ACC112 (cell line): Measurements from ENCODE around the gene SEC24C.
"Not testable (repeated sequence)": the region's sequence is repeated elsewhere in the genome, so short reads cannot be mapped to it uniquely, and the experiment has no call there.

ENCODE experiments used
- H2AFZ ChIP-seq: fragments of 200-600 bp; sonication (generic); one replicate; pipeline ENCODE4 v1.6.0; 2017; ENCODE audit warnings: antibody characterized with exemption, low read length; ENCODE audit not compliant: unreplicated experiment
- H3K27ac ChIP-seq: fragments of 200-600 bp; sonication (generic); 2 replicates; pipeline ENCODE4 v1.5.1; 2014; ENCODE audit warnings: low read depth, mild to moderate bottlenecking, antibody characterized with exemption, low read length, moderate library complexity
- H3K27me3 ChIP-seq: fragments of 200-600 bp; sonication (generic); 2 replicates; pipeline ENCODE4 v1.6.1; 2014; ENCODE audit warnings: mild to moderate bottlenecking, antibody characterized with exemption, low read length, moderate library complexity, mixed read lengths; ENCODE audit not compliant: insufficient read depth
- H3K36me3 ChIP-seq: fragments of 200-600 bp; sonication (generic); 2 replicates; pipeline ENCODE4 v1.6.1; 2016; ENCODE audit warnings: mild to moderate bottlenecking, antibody characterized with exemption, low read length, moderate library complexity, mixed read lengths; ENCODE audit not compliant: insufficient read depth
- H3K4me1 ChIP-seq: fragments of 200-600 bp; sonication (generic); one replicate; pipeline ENCODE4 v1.6.1; 2016; ENCODE audit warnings: low read length, mixed read lengths; ENCODE audit not compliant: insufficient read depth, unreplicated experiment, control insufficient read depth
- H3K4me3 ChIP-seq: fragments of 200-600 bp; sonication (generic); 2 replicates; pipeline ENCODE4 v1.5.1; 2014; ENCODE audit warnings: mild to moderate bottlenecking, low read depth, low read length
- H3K79me2 ChIP-seq: fragments of 200-600 bp; sonication (generic); one replicate; pipeline ENCODE4 v1.6.0; 2016; ENCODE audit warnings: low read length; ENCODE audit not compliant: control insufficient read depth, unreplicated experiment, insufficient read depth

The SEC24C gene

DNA sequence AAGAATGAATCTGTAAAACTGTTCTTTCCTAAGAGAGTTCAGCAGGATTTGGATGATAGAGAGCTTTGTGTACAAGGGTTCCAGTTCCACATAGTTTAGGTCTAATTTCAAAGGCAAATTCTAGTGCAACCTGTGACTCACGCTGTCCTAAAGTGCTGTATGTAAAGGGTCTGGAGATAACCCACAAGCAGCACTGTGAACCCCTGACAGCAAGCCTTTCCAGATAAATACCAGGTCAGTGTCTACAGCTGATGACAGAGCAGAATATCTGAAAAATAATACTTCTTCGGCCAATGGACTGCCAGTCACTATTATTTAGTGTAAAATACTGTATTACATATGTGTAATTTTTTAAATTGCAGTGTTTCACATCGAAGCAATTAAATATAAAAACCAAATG lies 30.3 kb upstream of the SEC24C start:
- H3K27me3 ChIP-seq, H3K79me2 ChIP-seq, H3K4me3 ChIP-seq, H3K27ac ChIP-seq, H2AFZ ChIP-seq, H3K4me1 ChIP-seq: not testable (repeated sequence)
- peaks cover 14% of the 10 kb centered on the region for H3K36me3 ChIP-seq

DNA sequence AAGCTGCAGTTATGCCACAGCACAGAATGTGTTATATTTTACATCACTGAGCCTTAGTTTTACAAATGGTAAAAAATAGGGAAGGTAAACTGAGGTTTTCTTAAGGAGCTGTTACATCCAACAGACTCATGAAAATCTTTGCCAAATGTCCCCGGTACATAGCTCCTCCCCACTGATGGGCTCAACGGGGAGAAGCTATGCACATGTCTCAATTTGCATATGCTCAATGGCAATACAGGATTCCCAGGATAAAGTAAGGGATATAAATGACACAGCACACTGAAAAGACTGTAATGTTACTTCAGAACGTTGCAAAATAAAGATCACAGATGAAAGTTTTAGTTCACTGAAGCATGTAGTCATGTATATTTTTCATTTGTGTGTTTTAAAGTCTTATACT lies 29.7 kb upstream of the SEC24C start:
- not testable (repeated sequence) for H3K4me3 ChIP-seq, H3K4me1 ChIP-seq, H3K79me2 ChIP-seq, H2AFZ ChIP-seq, H3K27me3 ChIP-seq, H3K27ac ChIP-seq
- peaks cover 14% of the 10 kb centered on the region for H3K36me3 ChIP-seq

GRCh38 chr10:73715179-73716156 lies 28.7 kb upstream of the SEC24C start:
- H3K27me3 ChIP-seq, H2AFZ ChIP-seq, H3K4me3 ChIP-seq, H3K4me1 ChIP-seq, H3K79me2 ChIP-seq, H3K27ac ChIP-seq: not testable (repeated sequence)
- peaks cover 14% of the 10 kb centered on the region for H3K36me3 ChIP-seq

GRCh38 chr10:73716251-73716650 lies 27.9 kb upstream of the SEC24C start:
- Histone ChIP-seq H3K36me3 (peaks cover 14% of the 10 kb centered on the region), H3K27ac (no peak overlapping the region), H3K27me3 (no peaks in the 10 kb centered on the region), H3K79me2 (no peaks in the 10 kb centered on the region), H2AFZ (no peak overlapping the region), H3K4me3 (no peak overlapping the region), H3K4me1 (peaks cover 6% of the 10 kb centered on the region)

GRCh38 chr10:73717556-73717955 lies 26.6 kb upstream of the SEC24C start:
- no peak overlapping the region for H3K27ac ChIP-seq
- peaks cover 14% of the 10 kb centered on the region for H3K36me3 ChIP-seq

DNA sequence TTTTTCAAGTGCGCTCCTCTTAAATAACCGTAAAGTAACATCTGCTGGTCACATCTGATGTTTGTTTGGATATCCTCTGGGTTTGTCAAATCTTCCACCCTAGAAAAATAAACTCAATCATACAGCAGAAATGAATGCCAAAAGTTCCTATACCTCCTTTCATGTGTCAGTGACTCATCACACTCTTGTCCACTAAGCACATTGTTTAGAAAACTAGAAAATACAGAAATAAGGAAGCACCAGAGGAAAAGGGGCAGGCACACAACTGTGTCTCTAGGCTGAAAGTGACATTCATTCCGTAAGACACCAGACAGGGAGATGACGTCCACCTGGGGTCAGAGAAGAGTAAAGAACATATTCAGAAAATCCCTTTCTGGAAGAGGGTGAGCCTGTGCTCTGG lies 23.6 kb upstream of the SEC24C start:
- not testable (repeated sequence) for H3K27ac ChIP-seq, H3K79me2 ChIP-seq, H3K27me3 ChIP-seq, H3K4me3 ChIP-seq, H2AFZ ChIP-seq, H3K4me1 ChIP-seq
- H3K36me3 ChIP-seq = peaks cover 14% of the 10 kb centered on the region

More at GRCh38 chr10:73717556-73717955, 26.6 kb upstream of the SEC24C start:
- no peak overlapping the region for H3K4me3 ChIP-seq
- no peaks in the 10 kb centered on the region for H3K27me3 ChIP-seq
- peaks cover 6% of the 10 kb centered on the region for H3K4me1 ChIP-seq
- H3K79me2 ChIP-seq = no peaks in the 10 kb centered on the region
- H2AFZ ChIP-seq = no peak overlapping the region

- H3K4me1 ChIP-seq = peaks cover 6% of the 10 kb centered on the region
- H3K27me3 ChIP-seq = no peaks in the 10 kb centered on the region
- no peaks in the 10 kb centered on the region for H3K79me2 ChIP-seq
- H3K36me3 ChIP-seq = peaks cover 13% of the 10 kb centered on the region
- H2AFZ ChIP-seq = no peak overlapping the region
- no peak overlapping the region for H3K27ac ChIP-seq
- no peak overlapping the region for H3K4me3 ChIP-seq
Observed at GRCh38 chr10:73723516-73723915, 20.7 kb upstream of the SEC24C start.

DNA sequence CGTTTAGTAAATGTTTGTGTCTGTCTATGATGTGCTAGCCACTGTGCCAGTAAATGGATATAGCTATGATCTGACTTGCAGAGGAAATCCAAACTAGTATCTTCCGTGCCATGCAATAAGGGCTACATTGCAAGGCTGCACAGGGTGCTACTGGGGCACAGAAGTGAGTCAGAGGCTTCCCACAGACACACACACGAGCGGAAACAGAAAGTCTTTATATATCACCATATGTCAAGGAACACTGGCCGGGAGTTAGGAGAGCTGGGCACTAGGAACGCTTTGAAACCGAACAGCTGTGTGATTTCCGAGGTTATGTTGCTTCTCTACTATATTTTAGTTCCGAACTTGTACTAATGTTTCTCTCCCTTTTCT lies 14.4 kb upstream of the SEC24C start:
- H3K36me3 ChIP-seq = peaks cover 10% of the 10 kb centered on the region
- H3K4me3 ChIP-seq = peak overlapping the region; percentile 92
- not testable (repeated sequence) for H3K4me1 ChIP-seq, H3K27me3 ChIP-seq
- H3K79me2 ChIP-seq = peaks cover 31% of the 10 kb centered on the region
- H2AFZ ChIP-seq = peak overlapping the region; percentile 43
- peak overlapping the region; percentile 89 for H3K27ac ChIP-seq

- Histone ChIP-seq H3K36me3 (peaks cover 10% of the 10 kb centered on the region), H3K4me3 (peak overlapping the region; percentile 92), H3K79me2 (peaks cover 34% of the 10 kb centered on the region), H3K27ac (peak overlapping the region; percentile 89), H2AFZ (peak overlapping the region; percentile 43), H3K4me1 (peaks cover 4% of the 10 kb centered on the region), H3K27me3 (no peaks in the 10 kb centered on the region)
Observed at GRCh38 chr10:73730153-73730906, 13.8 kb upstream of the SEC24C start.

- Histone ChIP-seq H3K79me2 (peaks cover 34% of the 10 kb centered on the region), H2AFZ (no peak overlapping the region), H3K4me1 (peaks cover 4% of the 10 kb centered on the region), H3K27me3 (no peaks in the 10 kb centered on the region), H3K27ac (no peak overlapping the region), H3K4me3 (peak overlapping the region; percentile 92), H3K36me3 (peaks cover 3% of the 10 kb centered on the region)
Observed at GRCh38 chr10:73731588-73732375, 12.4 kb upstream of the SEC24C start.
